ENCODE measurements around the gene PTCH1.

DNA sequence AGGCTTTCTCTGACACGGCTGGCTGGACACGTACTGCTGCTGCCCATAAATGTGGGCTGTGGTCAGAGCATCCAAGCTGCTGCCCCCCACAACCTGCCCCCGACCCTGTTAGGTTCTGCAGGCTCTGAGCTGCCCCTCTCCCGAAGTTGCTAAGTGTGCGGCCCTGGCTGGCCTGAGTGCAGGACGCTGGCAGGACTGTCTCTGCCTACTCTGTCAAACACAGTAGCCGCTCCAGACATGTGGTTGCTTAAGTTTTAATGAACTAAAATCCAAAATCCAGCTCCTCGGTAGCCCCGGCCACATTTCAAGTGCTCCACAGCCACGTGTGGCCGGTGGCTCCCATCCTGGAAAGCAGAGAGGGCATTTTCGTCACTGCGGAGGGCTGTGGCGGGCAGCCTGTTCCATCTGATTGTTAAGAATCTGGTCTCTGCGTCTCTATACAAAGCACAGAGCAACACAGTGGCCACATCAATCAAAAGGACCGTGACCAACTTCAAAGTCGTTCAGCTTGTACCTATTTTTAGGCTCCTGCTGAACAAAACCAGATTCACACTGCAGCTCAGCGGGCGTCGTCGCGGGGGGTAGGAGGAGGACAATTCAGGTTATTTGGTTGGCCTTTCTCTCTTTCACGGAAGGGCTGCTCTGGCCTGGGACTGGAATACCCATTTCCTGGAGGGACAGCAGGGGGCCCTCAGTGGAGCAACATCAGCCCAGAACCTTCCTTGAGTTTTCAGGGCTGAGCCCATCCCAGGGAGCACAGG lies 68.9 kb downstream of the PTCH1 start:
- TF ChIP-seq, protein P1, sequence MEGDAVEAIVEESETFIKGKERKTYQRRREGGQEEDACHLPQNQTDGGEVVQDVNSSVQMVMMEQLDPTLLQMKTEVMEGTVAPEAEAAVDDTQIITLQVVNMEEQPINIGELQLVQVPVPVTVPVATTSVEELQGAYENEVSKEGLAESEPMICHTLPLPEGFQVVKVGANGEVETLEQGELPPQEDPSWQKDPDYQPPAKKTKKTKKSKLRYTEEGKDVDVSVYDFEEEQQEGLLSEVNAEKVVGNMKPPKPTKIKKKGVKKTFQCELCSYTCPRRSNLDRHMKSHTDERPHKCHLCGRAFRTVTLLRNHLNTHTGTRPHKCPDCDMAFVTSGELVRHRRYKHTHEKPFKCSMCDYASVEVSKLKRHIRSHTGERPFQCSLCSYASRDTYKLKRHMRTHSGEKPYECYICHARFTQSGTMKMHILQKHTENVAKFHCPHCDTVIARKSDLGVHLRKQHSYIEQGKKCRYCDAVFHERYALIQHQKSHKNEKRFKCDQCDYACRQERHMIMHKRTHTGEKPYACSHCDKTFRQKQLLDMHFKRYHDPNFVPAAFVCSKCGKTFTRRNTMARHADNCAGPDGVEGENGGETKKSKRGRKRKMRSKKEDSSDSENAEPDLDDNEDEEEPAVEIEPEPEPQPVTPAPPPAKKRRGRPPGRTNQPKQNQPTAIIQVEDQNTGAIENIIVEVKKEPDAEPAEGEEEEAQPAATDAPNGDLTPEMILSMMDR (IDR thresholded peaks at IDR 0.05): no peak
- TF ChIP-seq POLR2A (IDR thresholded peaks at IDR 0.05): no peak
